ENCODE measurements around the gene GUCD1. TPM values are rescaled to one million over a fixed set of nuclear protein-coding genes. Genes with fewer than 3 reads are reported as not detected.

Gene GUCD1
- total and polyA plus RNA-seq, 9 of the 15 experiments (the other 6 are each of a cell fraction or from before 2014, with no cell fraction given): 31.5 to 67.8 (median 50.3) TPM

- Histone ChIP-seq H3K36me3 (ENCODE audit: control insufficient read depth, insufficient read depth, low read length) (no peaks in the 10 kb centered on the region), H3K4me2 (ENCODE audit: insufficient read depth, low read length) (no peak overlapping the region), H3K27ac (ENCODE audit: extremely low read depth, low read depth, low read length) (no peak overlapping the region), H3K27me3 (ENCODE audit: control insufficient read depth in 2 of 2, insufficient read depth in 2 of 2, low read length in 2 of 2) (peaks cover 0 to 5% of the 10 kb centered on the region in 2 experiments; a peak in 2 of 5 replicates), H3K4me1 (replicated peaks in 1 of 2; ENCODE audit: control insufficient read depth in 2 of 2, insufficient read depth in 2 of 2, low read length in 2 of 2) (no peaks in the 10 kb centered on the region; a peak in 1 of 5 replicates), H3K4me3 (no peak overlapping the region), H3K9me3 (replicated peaks; ENCODE audit: control insufficient read depth, insufficient read depth, low read depth, low read length) (no peaks in the 10 kb centered on the region), H3K9ac (ENCODE audit: insufficient read depth in 1 of 2, low read depth in 2 of 2, low read length in 2 of 2) (no peak overlapping the region), H3K9me1 (ENCODE audit: control insufficient read depth, insufficient read depth, low read length) (no peaks in the 10 kb centered on the region), H2AFZ (ENCODE audit: low read depth, low read length) (no peak overlapping the region), H3K79me2 (ENCODE audit: control insufficient read depth, insufficient read depth, low read length) (no peaks in the 10 kb centered on the region), H4K20me1 (replicated peaks; ENCODE audit: control insufficient read depth, insufficient read depth, low read length) (0 out of 2 replicates have a peak, but pooled peaks cover 3% of the 10 kb centered on the region)
- WGBS (ENCODE audit: insufficient coverage, low coverage, missing lambda C conversion rate): 3% methylated on average over 2 of the region's 2 CpGs
- in situ Hi-C loops (cut with MboI): no loop called here
- no TSS peak for BruUV-seq (replicated peaks)
- FAIRE-seq (no peak), DNase-seq (ENCODE audit: extremely low read depth in 1 of 4, low spot score in 3 of 4) (no peak), ATAC-seq (no peak)
- intact Hi-C loops (cut with micrococcal nuclease): loop anchor here (10.0 kb wide), 2 partner anchors 205 to 345 kb away; partner anchors contain the start of gene SUSD2
- POLR2A ChIA-PET: interaction anchor here (1.0 kb wide), 1 partner anchor 112 kb away, joined by 3 read pairs; no protein-coding TSS in a partner anchor
- CTCF ChIA-PET (ENCODE audit: low intra/inter-chr PET ratio): no interaction called here
- TF ChIP-seq PHF20 (IDR thresholded peaks at IDR 0.05; ENCODE audit: partially characterized antibody): no peak
- no peak for TF ChIP-seq FOXP1 (CRISPR knock-in tag; IDR thresholded peaks at IDR 0.05)
- no peak for TF ChIP-seq DDX20 (tag; IDR thresholded peaks at IDR 0.05; ENCODE audit: low read depth)
- TF ChIP-seq ZNF174 (CRISPR knock-in tag; IDR thresholded peaks at IDR 0.05): no peak
- no peak for TF ChIP-seq ZNF143 (CRISPR knock-in tag; IDR thresholded peaks at IDR 0.05)
- no peak for TF ChIP-seq TRIM28 (IDR thresholded peaks at IDR 0.05)
- no peak for TF ChIP-seq USF2 (CRISPR knock-in tag; IDR thresholded peaks at IDR 0.05)
- TF ChIP-seq ZNF12 (CRISPR knock-in tag; IDR thresholded peaks at IDR 0.05): no peak
- no peak for TF ChIP-seq SREBF1 (IDR thresholded peaks at IDR 0.05; ENCODE audit: borderline replicate concordance, low read depth, low read length)
- no peak for TF ChIP-seq ATF6 (CRISPR knock-in tag; IDR thresholded peaks at IDR 0.05)
- TF ChIP-seq, protein P1, sequence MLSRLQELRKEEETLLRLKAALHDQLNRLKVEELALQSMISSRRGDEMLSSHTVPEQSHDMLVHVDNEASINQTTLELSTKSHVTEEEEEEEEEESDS (CRISPR knock-in tag; IDR thresholded peaks at IDR 0.05): no peak
- no peak for TF ChIP-seq CSDE1 (IDR thresholded peaks at IDR 0.05)
- no peak for TF ChIP-seq ELK1 (CRISPR knock-in tag; IDR thresholded peaks at IDR 0.05)
- no peak for TF ChIP-seq HES1 (IDR thresholded peaks at IDR 0.05; ENCODE audit: low read depth)
- TF ChIP-seq ETV1 (tag; conservative IDR thresholded peaks at IDR 0.05; ENCODE audit: low read depth): no peak
- TF ChIP-seq ZBTB8A (IDR thresholded peaks at IDR 0.05; ENCODE audit: partially characterized antibody): no peak
- TF ChIP-seq ARID3A (IDR thresholded peaks at IDR 0.05; ENCODE audit: borderline replicate concordance, low read depth, low read length): no peak
These were observed 25.0 kb downstream of the GUCD1 start for GRCh38 chr22:24529898-24530297.
